Transverse colon (tissue), 4 donors: ENCODE data around the gene PLCL1. TPM values are rescaled to one million over a fixed set of nuclear protein-coding genes. Genes with fewer than 3 reads are reported as not detected.

ENCODE experiments used
- DNase-seq: peaks from one replicate; pipeline ENCODE4 v3.0.0-alpha.2; 2019
- H3K27ac ChIP-seq, 4 donors: fragments of 200-600 bp; sonication (generic); 2 replicates each; pipeline ENCODE4 v1.5.1; 2016 to 2018; ENCODE audit warnings: inconsistent platforms in 4 of 4
- H3K27me3 ChIP-seq: fragments of 200-600 bp; sonication (generic); 2 replicates; pipeline ENCODE4 v1.5.1; 2017; ENCODE audit warnings: inconsistent platforms
- H3K36me3 ChIP-seq, 4 donors: fragments of 200-600 bp; sonication (generic); 2 replicates each; pipeline ENCODE4 v1.5.1; 2017 to 2019; ENCODE audit warnings: inconsistent platforms in 4 of 4
- H3K4me1 ChIP-seq, 4 donors: fragments of 200-600 bp; sonication (generic); 2 replicates each; pipeline ENCODE4 v1.5.1; 2017 to 2020; ENCODE audit warnings: inconsistent platforms in 4 of 4
- H3K4me3 ChIP-seq, 4 donors: fragments of 200-600 bp; sonication (generic); 1 replicate in 1 of 4; 2 replicates in 3 of 4; pipeline versions ENCODE4 v1.5.1 to v1.6.1; 2017 to 2019; ENCODE audit warnings: inconsistent platforms in 4 of 4
- H3K9me3 ChIP-seq, 2 donors: fragments of 200-600 bp; sonication (generic); 2 replicates each; pipeline ENCODE4 v1.5.1; 2017 to 2019; ENCODE audit warnings: inconsistent platforms in 2 of 2
- EP300 ChIP-seq: sonication (generic); formaldehyde crosslinking; IDR thresholded peaks from one replicate; pipeline ENCODE4 v1.6.1; 2017; ENCODE audit warnings: antibody characterized with exemption, low read depth
- POLR2A ChIP-seq: fragments of 450-650 bp; IDR thresholded peaks from one replicate; pipeline ENCODE4 v1.6.1; 2016; ENCODE audit warnings: antibody characterized with exemption, mild to moderate bottlenecking, moderate library complexity
- POLR2AphosphoS5 ChIP-seq, 3 donors: sonication (generic); formaldehyde crosslinking; IDR thresholded peaks; one replicate each; pipeline ENCODE4 v1.6.1; 2016; ENCODE audit warnings: antibody characterized with exemption in 3 of 3
- WGBS, 2 donors: methylation state at CpG; one replicate each; pipeline ENCODE4 v1.1.5; 2018; ENCODE audit warnings: low coverage in 1 of 2; 5-methylcytosine and 5-hydroxymethylcytosine counted together
- in situ Hi-C, 4 donors: fragments of 200-750 bp; cut with MboI; loops; one replicate each; pipeline versions ENCODE4 v1.15.0 to v1.15.1; 2017; ENCODE audit warnings: low sequenced_read_pairs in 3 of 4, low pct_ligation_motif_present in 1 of 4, low pct_unique_long_range_greater_than_20kb in 1 of 4
- intact Hi-C: fragments of 100-400 bp; cut with DNase I; formaldehyde crosslinking; loops from one replicate; pipeline ENCODE4 v1.15.1; 2023; ENCODE audit warnings: low total_unique reads
- total RNA-seq, 4 donors: library from RNA; depleted of rRNA; stranded (reverse); fragments of >200 nt; gene quantifications; one replicate each; pipeline ENCODE4 v1.1.0, GENCODE V29; 2016
- TF ChIP-seq, protein P1 (sequence below), 5 experiments: fragments of 200-600 bp in 3 of 5; fragments of 450-650 bp in 2 of 5; sonication (generic) in 3 of 5; IDR thresholded peaks; 1 replicate in 2 of 5; 2 replicates in 3 of 5; pipeline ENCODE4 v1.5.1; 2016 to 2017; ENCODE audit warnings: antibody characterized with exemption in 5 of 5, inconsistent platforms in 3 of 5, mild to moderate bottlenecking in 2 of 5, moderate library complexity in 1 of 5

PLCL1 gene
- total RNA-seq, 4 donors from 2014 or later, result 0.20 to 7.1 (median 5.3) TPM

DNA sequence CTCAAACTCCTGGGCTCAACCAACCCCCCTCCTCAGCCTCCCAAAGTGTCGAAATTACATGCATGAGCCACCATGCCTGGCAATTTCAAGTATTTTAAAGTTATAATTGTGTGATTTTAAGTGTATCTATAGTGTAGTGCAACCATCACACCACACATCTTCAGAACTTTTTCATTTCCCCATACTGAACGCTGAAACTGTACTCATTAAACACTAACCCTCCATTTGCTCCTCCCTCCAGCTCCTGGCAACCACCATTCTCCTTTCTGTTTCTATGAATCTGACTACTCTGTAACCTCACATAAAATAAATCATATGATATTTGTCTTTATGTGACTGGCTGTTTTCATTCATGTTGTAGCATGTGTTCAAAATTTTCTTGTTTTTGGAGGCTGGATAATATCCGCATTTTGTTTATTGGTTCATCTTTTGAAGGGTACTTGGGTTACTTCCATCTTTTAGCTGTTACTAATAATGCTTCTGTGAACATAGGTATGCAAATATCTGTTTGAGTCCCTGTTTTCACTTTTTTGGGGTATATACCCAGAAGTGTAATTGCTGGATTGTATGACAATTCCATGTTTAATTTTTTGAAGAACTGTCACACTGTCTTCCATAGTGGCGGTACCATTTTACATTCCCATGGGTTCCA, 188.2 kb downstream of the PLCL1 start:
- no peak for DNase-seq
- no peaks in the 10 kb centered on the region for H3K36me3 ChIP-seq
- no peaks in the 10 kb centered on the region for H3K4me1 ChIP-seq
- intact Hi-C loops, result no loop called here
- no peak overlapping the region for H3K4me3 ChIP-seq
- no peaks in the 10 kb centered on the region for H3K9me3 ChIP-seq
- H3K27ac ChIP-seq, result no peak overlapping the region
- WGBS, 2 donors, result 72 to 81% methylated on average over 4 of the region's 4 CpGs
- H3K27me3 ChIP-seq, result no peaks in the 10 kb centered on the region
- TF ChIP-seq POLR2A (no peak), EP300 (no peak), POLR2AphosphoS5 (IDR thresholded peaks at IDR 0.05) (no peak)
- TF ChIP-seq, protein P1, sequence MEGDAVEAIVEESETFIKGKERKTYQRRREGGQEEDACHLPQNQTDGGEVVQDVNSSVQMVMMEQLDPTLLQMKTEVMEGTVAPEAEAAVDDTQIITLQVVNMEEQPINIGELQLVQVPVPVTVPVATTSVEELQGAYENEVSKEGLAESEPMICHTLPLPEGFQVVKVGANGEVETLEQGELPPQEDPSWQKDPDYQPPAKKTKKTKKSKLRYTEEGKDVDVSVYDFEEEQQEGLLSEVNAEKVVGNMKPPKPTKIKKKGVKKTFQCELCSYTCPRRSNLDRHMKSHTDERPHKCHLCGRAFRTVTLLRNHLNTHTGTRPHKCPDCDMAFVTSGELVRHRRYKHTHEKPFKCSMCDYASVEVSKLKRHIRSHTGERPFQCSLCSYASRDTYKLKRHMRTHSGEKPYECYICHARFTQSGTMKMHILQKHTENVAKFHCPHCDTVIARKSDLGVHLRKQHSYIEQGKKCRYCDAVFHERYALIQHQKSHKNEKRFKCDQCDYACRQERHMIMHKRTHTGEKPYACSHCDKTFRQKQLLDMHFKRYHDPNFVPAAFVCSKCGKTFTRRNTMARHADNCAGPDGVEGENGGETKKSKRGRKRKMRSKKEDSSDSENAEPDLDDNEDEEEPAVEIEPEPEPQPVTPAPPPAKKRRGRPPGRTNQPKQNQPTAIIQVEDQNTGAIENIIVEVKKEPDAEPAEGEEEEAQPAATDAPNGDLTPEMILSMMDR (IDR thresholded peaks at IDR 0.05), result no peak
- in situ Hi-C loops, result no loop called here

DNA sequence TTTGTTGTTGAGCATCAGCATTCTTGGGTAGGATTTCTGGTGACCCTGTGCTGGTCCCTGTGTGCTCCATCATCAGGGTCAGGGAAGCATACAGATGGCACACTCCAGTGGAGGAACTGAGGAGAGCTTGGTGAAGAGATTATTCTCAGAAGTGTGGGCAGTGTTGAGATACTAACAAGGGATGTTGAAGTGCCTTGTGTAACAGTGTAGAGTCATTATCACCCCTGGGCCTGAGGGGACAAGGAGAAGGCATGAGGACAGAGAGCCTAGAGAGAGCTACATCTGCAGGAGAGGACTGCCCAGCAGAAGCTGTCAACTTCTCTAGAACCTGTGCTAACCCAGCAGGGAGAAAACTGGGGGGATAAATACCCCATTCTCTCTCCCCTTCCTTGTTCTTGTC, 189.0 kb downstream of the PLCL1 start:
- H3K4me3 ChIP-seq, result no peak overlapping the region
- intact Hi-C loops (no loop called here), in situ Hi-C loops (no loop called here)
- H3K9me3 ChIP-seq, result no peaks in the 10 kb centered on the region
- no peak for DNase-seq
- TF ChIP-seq POLR2AphosphoS5 (IDR thresholded peaks at IDR 0.05), result no peak
- no peak for TF ChIP-seq EP300
- TF ChIP-seq POLR2A, result no peak
- no peaks in the 10 kb centered on the region for H3K4me1 ChIP-seq
- H3K27ac ChIP-seq, result no peak overlapping the region
- no peaks in the 10 kb centered on the region for H3K27me3 ChIP-seq
- no peaks in the 10 kb centered on the region for H3K36me3 ChIP-seq

DNA sequence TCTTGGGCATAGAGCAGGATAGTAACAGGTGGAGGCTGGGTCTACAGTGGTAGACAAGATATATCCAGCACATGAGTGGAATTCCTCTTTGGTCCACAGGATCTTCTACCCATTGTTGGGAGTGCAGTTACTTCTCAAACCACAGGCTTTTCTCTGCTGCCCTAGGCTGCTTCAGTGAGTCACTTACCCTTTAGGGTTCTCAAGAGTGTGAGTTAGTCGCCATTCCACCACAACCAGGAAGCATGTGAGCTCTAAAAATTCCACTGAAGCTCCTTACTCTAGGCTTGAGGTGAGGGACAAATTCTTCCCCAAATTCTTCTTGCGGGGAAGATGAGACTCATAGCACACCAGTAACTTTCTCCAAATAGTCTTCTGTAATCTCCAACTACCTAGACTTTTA, 189.4 kb downstream of the PLCL1 start:
- no peak for TF ChIP-seq EP300
- no peak for TF ChIP-seq POLR2A
- no peak for TF ChIP-seq POLR2AphosphoS5 (IDR thresholded peaks at IDR 0.05)
- TF ChIP-seq, protein P1 (IDR thresholded peaks at IDR 0.05), result no peak
- Histone ChIP-seq H3K27ac (no peak overlapping the region), H3K4me1 (no peaks in the 10 kb centered on the region), H3K27me3 (no peaks in the 10 kb centered on the region), H3K36me3 (no peaks in the 10 kb centered on the region), H3K4me3 (no peak overlapping the region), H3K9me3 (no peaks in the 10 kb centered on the region)
- 90% methylated on average over 2 of the region's 2 CpGs; no CpG with 5 or more reads in 1 of the 2 donors for WGBS, 2 donors
- intact Hi-C loops (no loop called here), in situ Hi-C loops (no loop called here)
- no peak for DNase-seq

DNA sequence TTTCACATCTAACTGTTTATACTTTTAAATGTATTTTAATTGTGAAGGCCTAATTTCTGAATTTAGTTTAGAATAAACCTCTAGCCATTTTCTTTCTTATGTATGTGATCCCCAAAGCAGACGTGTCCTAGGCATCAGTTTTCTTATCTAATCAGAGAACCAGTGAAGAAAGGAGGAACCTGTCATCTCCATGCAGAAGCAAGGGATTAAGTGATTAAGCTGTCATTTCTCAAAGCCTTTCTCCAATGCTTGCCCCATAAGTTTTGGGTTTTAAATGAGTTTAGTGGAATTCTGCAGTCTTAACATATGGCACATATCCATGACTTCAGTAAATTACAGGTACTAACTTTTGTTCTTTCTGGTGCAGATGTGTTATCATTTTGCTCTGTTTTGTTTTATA, 190.4 kb downstream of the PLCL1 start:
- H3K36me3 ChIP-seq, result no peaks in the 10 kb centered on the region
- in situ Hi-C loops, result no loop called here
- no peak overlapping the region for H3K4me3 ChIP-seq
- TF ChIP-seq POLR2A (no peak), POLR2AphosphoS5 (IDR thresholded peaks at IDR 0.05) (no peak), EP300 (no peak)
- TF ChIP-seq, protein P1 (IDR thresholded peaks at IDR 0.05), result no peak
- H3K27me3 ChIP-seq, result no peaks in the 10 kb centered on the region
- intact Hi-C loops, result no loop called here
- H3K27ac ChIP-seq, result no peak overlapping the region
- no peaks in the 10 kb centered on the region for H3K4me1 ChIP-seq
- WGBS, 2 donors, result 70 to 79% methylated on average over 1 of the region's 1 CpG
- DNase-seq, result no peak
- no peaks in the 10 kb centered on the region for H3K9me3 ChIP-seq

DNA sequence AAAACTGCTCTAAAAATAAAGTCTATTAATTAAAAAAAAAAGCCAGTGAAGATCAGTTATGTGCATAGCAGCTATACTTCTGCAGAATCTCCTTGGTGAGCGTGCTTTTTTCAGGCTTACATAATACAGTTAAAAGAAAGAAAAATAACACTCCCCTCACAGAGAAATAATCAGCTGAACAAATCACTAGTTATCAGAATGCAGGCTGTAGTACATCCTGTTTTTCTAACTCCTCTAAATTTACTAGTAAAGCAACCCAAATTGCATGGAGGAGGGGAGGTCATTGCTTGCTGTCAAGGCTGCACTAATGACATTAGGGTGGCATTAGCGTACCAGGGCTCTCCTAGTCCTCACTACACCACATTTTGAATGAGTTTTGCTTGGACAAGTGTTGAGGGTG, 192.2 kb downstream of the PLCL1 start:
- Histone ChIP-seq H3K4me1 (no peaks in the 10 kb centered on the region), H3K27me3 (no peaks in the 10 kb centered on the region), H3K4me3 (no peak overlapping the region), H3K9me3 (no peaks in the 10 kb centered on the region), H3K36me3 (no peaks in the 10 kb centered on the region), H3K27ac (no peak overlapping the region)
- 57 to 83% methylated on average over 1 to 2 of the region's 2 CpGs for WGBS, 2 donors
- in situ Hi-C loops, result no loop called here
- intact Hi-C loops, result no loop called here
- TF ChIP-seq, protein P1 (IDR thresholded peaks at IDR 0.05), result no peak
- TF ChIP-seq POLR2A, result no peak
- no peak for TF ChIP-seq EP300
- no peak for TF ChIP-seq POLR2AphosphoS5 (IDR thresholded peaks at IDR 0.05)
- no peak for DNase-seq
